Cardiac fibroblast (primary cell): ENCODE measurements around the gene SELE.
"Not testable (repeated sequence)": the region's sequence is repeated elsewhere in the genome, so short reads cannot be mapped to it uniquely, and the experiment has no call there.

Source experiments
- DNase-seq, 2 donors: peaks; one replicate each; pipeline versions ENCODE4 v3.0.0 to v3.0.0-alpha.2; 2010; ENCODE audit warnings: low read depth in 2 of 2
- H3K4me3 ChIP-seq, 2 donors: replicated peaks in 1 of 2; 1 replicate in 1 of 2; 2 replicates in 1 of 2; pipeline ENCODE4 v1.5.1; 2011; ENCODE audit warnings: low read depth in 2 of 2, low read length in 2 of 2, mild to moderate bottlenecking in 2 of 2, moderate library complexity in 1 of 2
- CTCF ChIP-seq: IDR thresholded peaks from one replicate; pipeline ENCODE4 v1.5.1; 2011; ENCODE audit warnings: low read depth, mild to moderate bottlenecking, low read length, inconsistent platforms

The SELE gene

GRCh38 chr1:169689395-169689794 is 44.5 kb downstream of the SELE start:
- H3K4me3 ChIP-seq, result no peak overlapping the region
- DNase-seq, result no peak
- TF ChIP-seq CTCF, result no peak

GRCh38 chr1:169688377-169688776 is 45.5 kb downstream of the SELE start:
- DNase-seq, H3K4me3 ChIP-seq: not testable (repeated sequence)

DNA sequence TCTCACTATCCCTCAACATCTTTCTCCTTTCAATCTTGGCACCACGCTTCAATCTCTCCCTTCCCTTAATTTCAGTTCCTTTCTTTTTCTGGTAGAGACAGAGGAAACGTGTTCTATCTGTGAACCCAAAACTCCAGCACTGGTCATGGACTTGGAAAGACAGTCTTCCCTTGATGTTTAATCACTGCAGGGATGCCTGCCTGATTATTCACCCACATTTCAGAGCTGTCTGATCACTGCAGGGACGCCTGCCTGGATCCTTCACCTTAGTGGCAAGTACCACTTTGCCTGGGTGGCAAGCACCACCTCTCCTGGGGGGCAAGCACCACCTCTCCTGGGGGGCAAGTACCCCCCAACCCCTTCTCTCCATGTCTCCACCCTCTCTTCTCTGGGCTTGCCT is 50.2 kb downstream of the SELE start:
- DNase-seq, result no peak
- no peak overlapping the region for H3K4me3 ChIP-seq

GRCh38 chr1:169683168-169683567 is 50.7 kb downstream of the SELE start:
- H3K4me3 ChIP-seq, DNase-seq: not testable (repeated sequence)

More for the DNA sequence above, 50.2 kb downstream of the SELE start:
- TF ChIP-seq CTCF, result no peak

- no peak for DNase-seq
Measured at GRCh38 chr1:169682071-169682470, 51.8 kb downstream of the SELE start.

GRCh38 chr1:169681140-169681539 is 52.7 kb downstream of the SELE start:
- no peak for TF ChIP-seq CTCF
- no peak overlapping the region for H3K4me3 ChIP-seq
- no peak for DNase-seq

More at GRCh38 chr1:169682071-169682470, 51.8 kb downstream of the SELE start:
- TF ChIP-seq CTCF, result no peak
- no peak overlapping the region for H3K4me3 ChIP-seq

DNA sequence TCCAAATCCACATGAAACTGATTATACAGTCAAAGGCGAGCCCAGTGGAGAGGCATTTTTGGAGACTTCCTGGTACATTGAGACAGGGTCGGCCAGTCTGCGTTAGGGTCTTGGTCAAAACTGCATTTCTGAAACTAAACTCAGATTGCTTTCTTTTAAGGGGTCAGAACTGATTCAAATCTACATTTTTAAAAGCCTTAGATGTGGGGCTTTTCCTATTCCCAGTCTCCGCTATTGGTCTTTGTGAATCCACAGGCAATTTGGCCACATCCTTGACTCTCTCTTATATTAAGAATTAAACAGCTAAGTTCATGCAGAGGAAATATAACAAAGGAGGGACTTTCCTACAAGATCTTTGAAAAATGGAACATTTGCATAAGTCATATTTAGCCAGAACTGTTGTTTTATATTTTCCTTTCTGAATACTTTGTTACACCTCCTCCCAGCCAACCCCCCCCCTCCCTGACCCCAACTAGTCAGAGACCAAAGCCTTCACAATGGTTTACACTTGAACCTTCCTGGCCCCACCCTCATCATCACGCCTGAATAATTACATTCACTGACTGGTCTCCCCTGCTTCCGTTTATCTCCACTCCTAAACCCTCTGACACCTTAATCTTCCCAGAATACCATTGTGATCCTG is 53.4 kb downstream of the SELE start:
- no peak overlapping the region for H3K4me3 ChIP-seq
- TF ChIP-seq CTCF, result no peak
- no peak for DNase-seq

GRCh38 chr1:169679692-169680091 is 54.2 kb downstream of the SELE start:
- no peak for TF ChIP-seq CTCF
- no peak overlapping the region for H3K4me3 ChIP-seq
- no peak for DNase-seq
